HG03108 (cell line): Measurements from ENCODE around the gene BCL2.

Source experiments
- ATAC-seq: cut with Tn5 transposase; IDR thresholded peaks from one replicate; pipeline ENCODE4 v1.9.1; 2021; ENCODE audit warnings: moderate library complexity; ENCODE audit not compliant: unreplicated experiment

The BCL2 gene

GRCh38 chr18:63146828-63147409 is 172.7 kb downstream of the BCL2 start:
- ATAC-seq = no peak

- ATAC-seq = no peak
Measured at GRCh38 chr18:63145851-63146555, 173.6 kb downstream of the BCL2 start.

GRCh38 chr18:63145166-63145850 is 174.3 kb downstream of the BCL2 start:
- ATAC-seq = no peak

- ATAC-seq = no peak
Measured at GRCh38 chr18:63144748-63145147, 174.8 kb downstream of the BCL2 start.

GRCh38 chr18:63143330-63143771 is 176.2 kb downstream of the BCL2 start:
- no peak for ATAC-seq

- no peak for ATAC-seq
Measured at GRCh38 chr18:63142594-63143225, 176.9 kb downstream of the BCL2 start.

GRCh38 chr18:63141778-63142176 is 177.8 kb downstream of the BCL2 start:
- ATAC-seq = peak; percentile 48

GRCh38 chr18:63140997-63141777 is 178.4 kb downstream of the BCL2 start:
- ATAC-seq = no peak

- ATAC-seq = no peak
Measured at GRCh38 chr18:63140038-63140450, 179.5 kb downstream of the BCL2 start.

- peak; percentile 38 for ATAC-seq
Measured at GRCh38 chr18:63138436-63139340, 180.9 kb downstream of the BCL2 start.

- ATAC-seq = no peak
Measured at GRCh38 chr18:63137999-63138435, 181.6 kb downstream of the BCL2 start.

- ATAC-seq = no peak
Measured at GRCh38 chr18:63135101-63135500, 184.5 kb downstream of the BCL2 start.

- ATAC-seq = no peak
Measured at GRCh38 chr18:63132819-63133200, 186.8 kb downstream of the BCL2 start.

- ATAC-seq = no peak
Measured at GRCh38 chr18:63131959-63132818, 187.4 kb downstream of the BCL2 start.

GRCh38 chr18:63131106-63131958 is 188.2 kb downstream of the BCL2 start:
- ATAC-seq = peak; percentile 37

- ATAC-seq = no peak
Measured at GRCh38 chr18:63130176-63130575, 189.4 kb downstream of the BCL2 start.

- ATAC-seq = no peak
Measured at GRCh38 chr18:63128237-63128974, 191.2 kb downstream of the BCL2 start.
